ENCODE measurements around the gene HIC1. TPM values are rescaled to one million over a fixed set of nuclear protein-coding genes. Genes with fewer than 3 reads are reported as not detected.

HIC1 gene
- total RNA-seq, 1 donor from 2014 or later, result 2.3 TPM

DNA sequence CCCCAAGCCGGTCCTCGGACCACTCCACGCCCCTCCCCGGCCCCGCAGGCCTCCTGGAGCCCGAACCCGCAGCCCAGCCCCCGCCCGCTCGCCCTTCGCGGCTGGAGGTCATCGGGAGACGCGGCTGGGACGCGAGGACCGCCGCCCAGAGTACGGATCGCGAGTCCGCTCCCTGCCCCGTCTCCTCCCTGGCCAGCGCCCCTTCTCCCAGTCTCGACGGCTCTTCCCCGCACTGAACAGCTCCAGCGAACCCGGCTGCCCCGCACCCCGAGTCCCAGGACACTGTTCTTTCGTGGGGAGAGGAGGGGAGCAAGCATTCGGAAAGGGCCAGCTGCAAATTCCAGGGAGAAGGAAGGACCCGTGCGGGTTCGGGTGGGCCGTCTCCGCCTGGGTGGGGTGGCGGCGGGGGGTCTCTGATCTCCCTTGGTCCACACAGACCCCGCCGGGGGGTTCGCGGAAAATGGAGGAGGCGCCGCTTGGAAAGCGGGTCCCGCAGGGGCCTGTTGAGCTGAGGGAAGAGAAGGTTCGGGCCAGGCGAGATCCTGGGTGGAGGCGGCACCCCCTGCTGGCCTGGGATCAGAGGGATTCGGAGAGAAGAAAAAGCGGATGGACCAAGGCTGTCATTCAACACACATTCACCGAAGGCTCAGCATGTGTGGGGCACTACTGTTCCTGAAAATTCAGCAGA lies 29.1 kb upstream of the HIC1 start:
- peak; percentile 37 for DNase-seq (ENCODE audit: low read depth)

DNA sequence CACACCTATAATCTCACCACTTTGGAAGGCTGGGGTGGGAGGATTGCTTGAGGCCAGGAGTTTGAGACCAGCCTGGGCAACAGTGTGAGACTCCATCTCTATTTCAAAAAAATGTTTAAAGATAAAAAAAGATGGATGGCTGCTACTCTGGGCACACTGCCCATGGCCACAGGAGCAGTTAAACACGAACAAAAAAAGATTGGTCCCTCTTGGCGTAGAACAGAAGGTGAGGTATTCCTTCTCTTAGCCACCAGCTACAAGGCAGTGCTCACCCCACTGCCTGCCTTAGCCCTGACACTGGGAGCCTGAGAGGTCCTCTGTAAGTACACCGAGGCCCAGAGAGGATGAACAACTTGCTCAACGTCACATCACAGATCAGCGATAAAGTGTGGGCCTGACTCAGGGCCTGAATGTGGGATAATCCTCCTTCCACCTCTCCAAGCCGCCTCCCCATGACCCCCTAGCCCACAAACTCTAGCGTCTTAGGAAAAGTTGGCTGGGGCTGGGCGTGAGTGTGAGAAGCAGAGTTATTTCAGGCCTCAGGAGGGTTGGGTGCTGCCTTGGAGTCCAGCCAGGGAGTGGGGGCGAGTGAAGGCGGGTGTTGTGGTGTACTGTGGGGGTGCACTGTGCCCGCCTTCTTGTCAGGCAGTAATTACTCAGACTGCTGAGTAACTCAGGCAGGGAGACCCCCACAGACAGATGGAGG lies 27.2 kb upstream of the HIC1 start:
- no peak for DNase-seq (ENCODE audit: low read depth)

DNA sequence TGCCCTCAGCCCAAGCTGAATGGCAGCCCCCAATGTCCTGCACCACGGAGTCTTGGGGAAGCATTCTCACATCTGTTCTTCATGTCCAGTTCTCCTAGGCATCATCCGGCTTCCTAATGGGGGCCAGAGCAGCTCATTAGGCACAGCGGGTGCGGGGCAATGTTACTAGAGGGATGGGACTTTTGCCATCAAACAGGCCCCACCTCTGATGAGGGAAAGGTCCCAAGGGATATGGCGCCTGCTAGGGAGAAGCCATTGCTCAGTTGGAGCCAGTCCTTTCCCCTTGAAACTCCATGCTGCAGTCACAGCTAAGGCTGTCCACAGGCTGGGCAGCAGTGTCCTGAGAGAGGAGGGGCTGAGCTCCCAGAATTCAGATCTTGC lies 26.7 kb upstream of the HIC1 start:
- no peak for DNase-seq (ENCODE audit: low read depth)

DNA sequence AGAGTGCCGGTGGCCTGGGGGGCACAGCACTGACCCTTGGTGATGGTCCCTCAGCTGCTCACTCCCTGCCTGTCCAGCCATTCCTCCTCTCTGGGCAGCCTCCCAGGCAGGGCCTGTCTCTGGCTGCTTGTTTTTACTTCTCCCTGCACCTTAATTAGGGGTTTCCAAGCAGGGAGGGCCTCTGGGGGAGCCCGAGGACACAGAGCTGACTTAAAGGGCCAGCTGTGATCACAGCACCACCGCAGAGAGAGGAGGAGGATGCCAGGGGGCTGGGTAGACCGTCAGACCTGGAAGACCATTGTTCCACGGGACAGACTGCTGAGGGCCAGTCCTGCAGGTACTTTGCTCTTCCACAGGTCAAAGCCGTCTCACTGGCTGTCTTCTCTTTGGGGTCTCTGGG lies 26.2 kb upstream of the HIC1 start:
- no peak for DNase-seq (ENCODE audit: low read depth)

DNA sequence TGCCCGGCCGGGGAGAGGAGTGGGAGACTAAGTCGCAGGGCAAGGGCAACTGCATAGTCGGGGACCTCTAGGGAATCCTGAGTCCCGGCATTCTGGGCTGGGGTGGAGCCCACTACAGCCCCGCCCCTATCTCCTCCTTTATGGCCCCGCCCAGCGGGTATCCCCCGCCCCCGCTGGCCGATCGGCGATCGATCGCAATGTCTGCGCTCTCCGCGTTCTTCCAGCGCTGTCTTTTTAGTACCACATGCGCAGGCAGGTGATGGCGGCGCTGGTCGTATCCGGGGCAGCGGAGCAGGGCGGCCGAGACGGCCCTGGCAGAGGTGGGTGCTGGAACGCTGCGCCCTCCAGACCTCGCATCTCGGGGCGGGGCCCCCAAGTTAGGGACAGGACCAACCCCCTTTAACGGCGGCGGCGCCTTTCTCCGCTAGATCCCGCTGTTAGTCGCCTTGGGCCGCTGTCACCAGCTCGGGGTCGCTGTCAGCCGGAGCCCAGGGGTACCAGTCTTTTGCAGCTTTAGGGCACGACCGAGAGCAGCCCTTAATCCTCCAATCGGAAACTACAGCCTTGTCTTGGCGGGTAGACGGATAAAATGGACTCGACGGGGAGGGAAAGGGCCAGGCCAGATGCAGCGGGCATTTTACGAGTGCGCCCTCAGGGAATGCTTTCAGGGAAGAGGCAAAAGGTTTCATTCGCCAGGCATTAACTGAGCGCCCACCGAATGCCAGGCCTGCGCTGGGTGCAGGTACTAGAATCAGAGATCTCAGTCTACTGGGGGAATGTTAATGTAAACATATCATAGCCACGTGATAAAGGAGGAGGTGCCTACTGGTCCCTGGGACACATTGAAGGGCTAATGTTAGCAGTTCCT lies 24.8 kb upstream of the HIC1 start, which contains the start of gene DPH1:
Gene DPH1 (plus strand): TSS at position 243 of the 868 bp plus-strand sequence. CDS start 17 bp downstream, at position 260.
- DNase-seq (ENCODE audit: low read depth), result peak; percentile 89

DNA sequence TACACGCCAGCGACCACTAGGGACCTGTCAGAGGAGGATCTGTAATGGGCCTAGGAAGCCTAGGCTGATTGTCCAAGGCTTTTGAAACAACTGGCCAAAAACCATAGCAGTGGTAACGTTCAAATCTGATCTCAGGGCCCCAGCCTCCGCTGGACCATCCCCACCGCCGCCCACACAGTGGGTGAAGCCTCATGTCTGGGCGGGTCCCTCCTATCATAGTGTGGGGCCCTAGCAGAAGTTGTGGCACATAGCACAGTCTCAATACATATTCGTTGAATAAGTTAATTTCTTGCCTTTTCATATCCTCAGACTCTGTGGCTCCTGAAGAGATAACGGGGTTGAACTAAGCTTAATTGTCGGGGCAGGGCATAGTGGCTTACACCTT lies 24.1 kb upstream of the HIC1 start:
- DNase-seq (ENCODE audit: low read depth), result no peak

DNA sequence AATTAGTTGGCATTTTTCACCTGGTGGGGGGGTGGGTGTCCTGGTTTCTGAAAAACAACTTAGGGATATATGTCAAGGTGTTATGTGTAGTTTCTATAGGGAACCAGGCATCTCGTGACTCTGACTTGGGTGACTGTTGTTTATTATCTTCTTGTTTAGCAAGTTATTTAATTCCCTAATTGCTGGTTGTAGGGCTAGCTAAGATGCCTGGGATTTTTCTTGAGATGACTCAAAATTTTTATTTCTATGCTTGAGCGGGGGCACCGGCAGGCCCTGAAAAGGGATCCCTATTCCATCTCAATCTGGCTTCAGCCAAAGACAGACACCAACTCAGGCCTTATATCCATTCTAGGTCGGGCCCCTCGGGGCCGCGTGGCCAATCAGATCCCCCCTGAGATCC lies 21.8 kb upstream of the HIC1 start:
- peak; percentile 52 for DNase-seq (ENCODE audit: low read depth)

DNA sequence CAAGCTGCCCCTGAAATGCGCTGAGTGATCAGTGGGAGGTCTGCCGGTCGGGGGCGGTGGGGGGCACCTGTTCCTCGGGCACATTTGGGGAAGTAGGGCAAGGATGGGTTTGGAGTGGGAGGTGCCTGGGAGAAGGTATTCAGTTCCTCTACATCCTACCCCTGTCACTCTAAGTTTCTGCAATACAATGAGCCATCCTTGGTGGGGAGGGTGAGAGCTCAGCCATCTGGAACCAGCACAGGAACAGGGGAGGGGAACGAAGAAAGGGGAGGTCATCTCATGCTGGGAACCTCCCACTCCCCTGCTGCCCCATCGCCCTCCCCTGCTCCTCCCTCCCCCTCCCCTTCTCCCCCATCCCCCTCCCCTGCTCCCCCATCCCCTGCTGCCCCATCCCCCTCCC lies 20.7 kb upstream of the HIC1 start:
- peak; percentile 90 for DNase-seq (ENCODE audit: low read depth)

DNA sequence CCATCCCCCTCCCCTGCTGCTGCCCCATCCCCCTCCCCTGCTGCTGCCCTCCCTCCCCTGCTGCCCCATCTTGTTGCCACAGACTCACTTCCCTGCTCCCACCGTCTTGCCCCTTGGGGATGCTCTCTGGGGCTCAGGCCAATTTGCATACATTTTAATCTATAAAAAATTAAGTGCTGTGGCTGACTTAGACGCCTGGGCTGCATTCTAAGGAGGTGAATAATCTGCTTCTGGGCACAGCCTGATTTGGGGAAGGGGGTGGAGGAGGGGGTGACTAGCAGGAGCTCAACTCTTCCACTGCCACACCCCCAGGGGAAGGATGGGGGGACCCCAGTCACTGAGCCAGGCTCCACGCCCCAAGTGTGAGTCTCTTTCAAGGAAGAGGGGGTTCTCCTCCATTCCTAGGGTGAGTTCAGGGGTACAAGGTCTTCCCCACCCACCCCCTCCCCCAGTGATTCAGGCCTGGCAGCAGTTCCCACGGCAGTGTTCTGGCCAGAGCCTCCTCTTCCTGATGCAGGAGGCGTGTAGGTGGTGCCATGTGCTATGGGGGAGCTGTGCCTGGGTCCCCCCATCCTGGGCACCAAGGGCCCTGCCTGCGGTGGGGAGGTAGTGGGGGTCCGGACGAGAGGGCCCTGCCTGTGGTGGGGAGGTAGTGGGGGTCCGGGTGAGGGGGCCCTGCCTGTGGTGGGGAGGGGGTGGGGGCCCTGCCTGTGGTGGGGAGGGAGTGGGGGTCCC lies 19.9 kb upstream of the HIC1 start:
- DNase-seq (ENCODE audit: low read depth), result peak; percentile 93

DNA sequence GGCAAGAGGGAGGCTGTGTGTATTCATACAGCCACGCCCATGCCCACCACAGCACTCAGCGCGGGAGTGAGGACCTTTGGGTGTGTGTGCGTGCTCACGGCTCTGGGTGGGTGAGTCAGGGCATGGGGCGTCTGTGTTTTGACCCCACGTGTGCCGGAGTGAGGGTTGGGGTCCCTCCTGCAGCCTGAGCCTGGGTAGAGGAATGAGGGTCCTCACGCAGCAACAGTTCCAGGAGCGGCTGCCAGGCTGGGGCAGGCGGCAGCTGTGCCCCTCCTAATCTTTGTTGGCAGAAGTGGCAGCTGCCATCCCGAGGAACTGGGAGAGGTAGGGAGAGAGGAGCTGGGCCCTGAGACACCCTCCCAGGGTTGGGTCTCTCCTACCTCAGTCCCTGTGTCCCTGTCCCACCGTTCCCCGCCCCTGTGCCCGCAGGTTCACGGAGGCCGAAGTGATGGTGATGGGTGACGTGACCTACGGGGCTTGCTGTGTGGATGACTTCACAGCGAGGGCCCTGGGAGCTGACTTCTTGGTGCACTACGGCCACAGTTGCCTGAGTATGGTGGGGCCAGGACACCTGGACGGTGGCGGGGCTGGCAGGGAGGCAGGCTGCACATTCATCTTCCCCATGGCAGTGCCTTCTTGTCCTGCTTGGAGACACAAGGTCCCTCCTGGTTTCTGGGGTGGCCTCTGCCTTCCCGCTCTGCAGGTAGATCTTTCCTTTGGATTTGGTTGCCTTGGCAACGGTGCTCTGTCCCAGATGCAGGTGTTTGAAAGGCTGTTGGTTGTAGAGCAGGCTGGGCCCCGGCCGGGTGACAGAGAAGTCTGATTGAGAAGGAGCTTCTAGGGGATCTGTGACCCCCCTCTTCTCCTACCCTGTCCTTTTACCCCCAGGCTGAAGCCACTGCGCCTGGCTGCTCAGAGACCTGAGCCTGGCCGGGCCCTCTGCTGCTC lies 19.1 kb upstream of the HIC1 start:
- no peak for DNase-seq (ENCODE audit: low read depth)

DNA sequence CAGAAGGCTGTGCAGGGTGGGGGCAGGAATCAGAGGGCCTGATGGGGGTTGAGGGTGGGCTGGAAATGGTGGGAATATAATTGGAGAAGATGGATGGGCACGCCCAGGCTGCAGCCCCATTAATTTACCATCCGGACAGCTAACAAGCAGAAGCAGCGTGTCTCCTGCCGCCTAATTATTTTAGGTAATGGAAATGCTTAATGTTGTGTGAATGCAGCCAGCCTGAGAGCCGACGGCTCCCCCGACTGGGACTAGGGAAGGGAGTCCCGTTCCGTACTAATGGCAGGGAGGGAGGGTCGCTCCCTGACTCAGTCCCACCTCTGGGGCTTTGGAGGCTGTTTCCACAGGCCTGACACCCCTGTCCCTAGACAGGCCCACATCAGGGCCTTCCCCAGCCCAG lies 17.7 kb upstream of the HIC1 start:
- DNase-seq (ENCODE audit: low read depth), result no peak

DNA sequence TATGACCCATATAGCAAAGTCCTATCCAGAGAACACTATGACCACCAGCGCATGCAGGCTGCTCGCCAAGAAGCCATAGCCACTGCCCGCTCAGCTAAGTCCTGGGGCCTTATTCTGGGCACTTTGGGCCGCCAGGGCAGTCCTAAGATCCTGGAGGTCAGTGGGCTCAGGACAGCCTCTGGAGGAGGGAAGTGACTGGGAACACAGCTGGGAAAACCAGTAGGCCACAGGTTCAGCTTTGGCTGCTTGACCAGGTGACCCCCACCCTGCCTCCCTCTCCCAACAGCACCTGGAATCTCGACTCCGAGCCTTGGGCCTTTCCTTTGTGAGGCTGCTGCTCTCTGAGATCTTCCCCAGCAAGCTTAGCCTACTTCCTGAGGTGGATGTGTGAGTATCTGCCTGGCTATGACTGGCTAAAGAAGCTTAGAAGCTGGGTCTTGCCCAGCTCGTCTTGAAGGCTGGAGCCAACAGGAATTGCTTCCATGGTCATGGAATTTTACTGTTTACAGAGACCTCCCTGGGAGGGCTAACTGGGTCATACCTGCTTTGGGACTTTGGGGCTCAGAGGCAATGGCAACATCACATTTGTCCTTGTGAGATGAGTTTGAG lies 14.6 kb upstream of the HIC1 start:
- no peak for DNase-seq (ENCODE audit: low read depth)

DNA sequence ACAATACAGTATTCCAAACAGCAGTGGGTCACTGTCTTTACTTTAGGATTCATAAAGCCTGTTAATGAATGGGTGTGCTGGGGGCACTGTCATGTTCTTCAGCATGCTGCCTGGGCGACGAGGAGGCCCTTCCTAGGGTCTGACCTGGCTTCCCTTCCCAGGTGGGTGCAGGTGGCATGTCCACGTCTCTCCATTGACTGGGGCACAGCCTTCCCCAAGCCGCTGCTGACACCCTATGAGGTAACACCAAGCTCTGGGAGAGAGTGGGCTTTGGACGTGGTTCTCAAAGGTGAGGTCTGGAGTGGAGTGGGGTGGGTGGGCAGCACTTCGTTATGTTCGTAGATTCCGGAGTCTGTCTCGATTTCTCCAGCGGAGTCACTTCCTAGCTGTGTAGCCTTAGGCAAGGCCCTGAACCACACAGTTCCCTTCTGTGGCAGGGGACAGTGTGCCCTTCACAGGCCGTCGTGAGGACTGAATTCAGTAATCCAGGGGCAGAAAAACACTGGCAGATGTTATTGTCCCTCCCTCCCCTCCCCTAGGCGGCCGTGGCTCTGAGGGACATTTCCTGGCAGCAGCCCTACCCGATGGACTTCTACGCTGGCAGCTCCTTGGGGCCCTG lies 13.9 kb upstream of the HIC1 start:
- no peak for DNase-seq (ENCODE audit: low read depth)

DNA sequence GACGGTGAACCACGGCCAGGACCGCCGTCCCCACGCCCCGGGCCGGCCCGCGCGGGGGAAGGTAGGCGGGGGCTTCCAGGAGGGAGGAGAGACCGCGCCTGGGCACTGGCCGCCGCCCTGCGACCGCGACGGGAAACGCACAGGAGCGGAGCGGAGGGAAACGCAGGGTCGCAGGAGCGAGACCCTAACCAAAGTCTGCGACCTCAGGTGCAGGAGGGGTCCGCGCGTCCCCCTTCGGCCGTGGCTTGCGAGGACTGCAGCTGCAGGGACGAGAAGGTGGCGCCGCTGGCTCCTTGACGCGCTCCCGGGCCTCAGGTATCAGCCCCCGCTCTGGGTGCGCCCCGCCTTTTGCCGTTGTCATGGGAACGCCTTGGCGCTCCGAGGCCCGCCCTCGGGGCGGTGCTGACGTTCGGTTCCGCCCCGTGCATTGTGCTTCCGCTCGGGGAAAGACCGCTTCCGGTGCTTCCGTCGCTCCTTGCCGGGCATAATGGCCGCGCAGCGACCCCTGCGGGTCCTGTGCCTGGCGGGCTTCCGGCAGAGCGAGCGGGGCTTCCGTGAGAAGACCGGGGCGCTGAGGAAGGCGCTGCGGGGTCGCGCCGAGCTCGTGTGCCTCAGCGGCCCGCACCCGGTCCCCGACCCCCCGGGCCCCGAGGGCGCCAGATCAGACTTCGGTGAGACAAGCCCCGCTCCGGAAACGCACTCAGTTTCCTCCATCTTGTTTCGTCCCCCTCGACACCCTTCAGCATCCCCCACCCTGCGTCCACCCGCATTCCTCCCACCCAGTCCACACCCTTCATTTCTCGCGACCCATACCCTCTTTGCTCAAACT lies 13.1 kb upstream of the HIC1 start, which contains the start of gene OVCA2:
Gene OVCA2 (plus strand): TSS at position 462 of the 829 bp plus-strand sequence. CDS start 26 bp downstream, at position 488.
- DNase-seq (ENCODE audit: low read depth), result peak; percentile 85

DNA sequence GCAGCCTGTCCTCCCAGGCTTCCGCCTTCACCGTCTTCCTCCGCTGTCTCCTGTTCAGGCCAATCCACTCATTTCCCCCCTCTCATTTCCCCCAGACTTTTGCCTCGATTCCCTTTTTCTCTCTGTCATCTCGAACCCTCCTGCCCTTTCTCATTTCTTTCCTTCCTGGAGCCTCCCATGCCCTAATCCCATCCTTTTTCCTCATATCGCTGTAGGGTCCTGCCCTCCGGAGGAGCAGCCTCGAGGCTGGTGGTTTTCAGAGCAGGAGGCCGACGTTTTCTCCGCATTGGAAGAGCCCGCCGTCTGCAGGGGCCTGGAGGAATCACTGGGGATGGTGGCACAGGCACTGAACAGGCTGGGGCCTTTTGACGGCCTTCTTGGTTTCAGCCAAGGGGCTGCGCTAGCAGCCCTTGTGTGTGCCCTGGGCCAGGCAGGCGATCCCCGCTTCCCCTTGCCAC lies 12.5 kb upstream of the HIC1 start:
- DNase-seq (ENCODE audit: low read depth), result no peak

DNA sequence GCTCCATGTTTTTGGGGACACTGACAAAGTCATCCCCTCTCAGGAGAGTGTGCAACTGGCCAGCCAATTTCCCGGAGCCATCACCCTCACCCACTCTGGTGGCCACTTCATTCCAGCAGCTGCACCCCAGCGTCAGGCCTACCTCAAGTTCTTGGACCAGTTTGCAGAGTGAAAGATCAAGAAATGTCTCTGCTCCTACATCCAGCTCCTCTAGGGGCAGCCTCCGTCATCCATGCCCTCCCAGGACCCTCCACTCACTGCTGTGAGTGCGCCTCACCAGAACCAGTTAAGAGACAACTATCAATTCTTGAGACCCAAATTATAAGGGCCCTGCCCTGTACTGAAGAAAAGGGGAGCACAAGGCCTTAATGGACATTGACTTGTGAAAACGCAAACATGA lies 12.0 kb upstream of the HIC1 start:
- DNase-seq (ENCODE audit: low read depth), result no peak

DNA sequence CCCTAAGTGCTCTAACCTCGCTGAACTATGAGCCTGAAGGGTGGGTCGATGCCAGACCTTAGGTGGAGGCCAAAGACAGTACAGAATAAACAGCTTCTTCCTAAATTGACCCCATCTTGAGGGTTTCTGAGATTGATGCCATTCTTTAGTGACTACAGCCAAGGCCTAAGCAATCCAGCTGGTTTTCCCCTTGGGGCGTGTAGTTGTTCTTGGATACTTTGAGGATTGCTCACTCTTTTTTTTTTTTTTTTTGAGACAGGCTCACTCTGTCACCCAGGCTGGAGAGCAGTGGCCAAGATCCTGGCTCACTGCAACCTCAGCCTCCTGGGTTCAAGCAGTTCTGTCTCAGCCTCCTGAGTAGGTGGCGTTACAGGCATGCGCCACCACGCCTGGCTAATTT lies 11.1 kb upstream of the HIC1 start:
- DNase-seq (ENCODE audit: low read depth), result peak; percentile 75

DNA sequence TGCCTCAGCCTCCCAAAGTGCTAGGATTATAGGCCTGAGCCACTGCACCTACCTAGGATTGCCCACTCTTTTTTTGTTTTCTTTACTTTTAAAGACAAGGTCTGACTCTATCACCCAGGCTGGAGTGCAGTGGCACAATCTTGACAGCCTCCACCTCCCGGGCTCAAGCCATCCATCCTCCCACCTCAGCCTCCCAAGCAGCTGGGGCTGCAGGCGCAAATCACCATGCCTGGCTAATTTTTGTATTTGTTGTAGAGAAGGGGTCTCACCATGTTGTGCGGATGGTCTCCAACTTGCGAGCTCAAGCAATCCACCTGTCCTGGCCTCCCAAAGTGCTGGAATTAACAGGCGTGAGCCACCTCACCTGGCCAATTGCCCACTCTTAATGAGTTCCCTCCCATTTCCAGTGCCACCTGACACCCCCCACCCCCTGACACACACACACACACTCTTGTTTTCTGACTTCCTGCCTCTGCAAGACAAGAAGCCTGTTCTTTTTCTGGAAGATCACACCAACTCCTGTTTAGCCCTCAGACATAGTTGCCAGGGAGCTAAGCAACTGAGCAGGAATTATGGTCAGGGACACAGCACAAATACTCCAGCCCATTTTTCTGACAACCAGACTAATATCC lies 10.5 kb upstream of the HIC1 start:
- DNase-seq (ENCODE audit: low read depth), result no peak

Data from renal cortical epithelial cell (primary cell).